DND-41 (cell line): ENCODE results near the gene XPO6.
A peak's percentile ranks its signal among the peaks of the same experiment; 100 is the strongest.
"Not testable (repeated sequence)": the region's sequence is repeated elsewhere in the genome, so short reads cannot be mapped to it uniquely, and the experiment has no call there.

ENCODE experiments used
- ATAC-seq: fragments of 200-7000 bp; cut with Tn5 transposase; 3 replicates; pipeline ENCODE4 v1.9.1; 2021; ENCODE audit warnings: low read depth; ENCODE audit not compliant: insufficient read depth
- DNase-seq: peaks from one replicate; pipeline ENCODE4 v3.0.0-alpha.2; 2020
- H2AFZ ChIP-seq: 2 replicates; pipeline ENCODE4 v1.6.0; 2012; ENCODE audit warnings: low read depth, low read length
- H3K27ac ChIP-seq: 2 replicates; pipeline ENCODE4 v1.5.1; 2012; ENCODE audit warnings: low read length, inconsistent platforms
- H3K27me3 ChIP-seq: fragments of 200-600 bp; sonication (generic); 2 replicates; pipeline ENCODE4 v1.6.0; 2012; ENCODE audit warnings: low read length, mild to moderate bottlenecking, inconsistent platforms; ENCODE audit not compliant: insufficient read depth, poor library complexity
- H3K36me3 ChIP-seq: 2 replicates; pipeline ENCODE4 v1.5.1; 2012; ENCODE audit warnings: low read length, inconsistent platforms; ENCODE audit not compliant: insufficient read depth
- H3K4me1 ChIP-seq: 2 replicates; pipeline ENCODE4 v1.5.1; 2012; ENCODE audit warnings: mild to moderate bottlenecking, low read length; ENCODE audit not compliant: insufficient read depth
- H3K4me2 ChIP-seq: 2 replicates; pipeline ENCODE4 v1.6.0; 2012; ENCODE audit warnings: mild to moderate bottlenecking, moderate library complexity, low read length, inconsistent platforms; ENCODE audit not compliant: insufficient read depth
- H3K4me3 ChIP-seq, 2 experiments: fragments of 200-600 bp in 1 of 2; shearing (Covaris generic) in 1 of 2; 2 replicates each; pipeline ENCODE4 v1.5.1; 2012 to 2016; ENCODE audit warnings: inconsistent platforms in 2 of 2, low read length in 2 of 2, mild to moderate bottlenecking in 2 of 2, low read depth in 1 of 2, moderate library complexity in 1 of 2
- H3K79me2 ChIP-seq: 2 replicates; pipeline ENCODE4 v1.6.0; 2012; ENCODE audit warnings: low read length, inconsistent platforms; ENCODE audit not compliant: insufficient read depth
- H3K9ac ChIP-seq: 2 replicates; pipeline ENCODE4 v1.6.0; 2012; ENCODE audit warnings: low read depth, mild to moderate bottlenecking, inconsistent platforms, low read length, moderate library complexity
- H3K9me3 ChIP-seq: 2 replicates; pipeline ENCODE4 v1.5.1; 2012; ENCODE audit warnings: low read length, moderate library complexity, mild to moderate bottlenecking, inconsistent platforms; ENCODE audit not compliant: insufficient read depth, severe bottlenecking
- H4K20me1 ChIP-seq: 2 replicates; pipeline ENCODE4 v1.6.0; 2012; ENCODE audit warnings: low read length; ENCODE audit not compliant: insufficient read depth
- EZH2 ChIP-seq: IDR thresholded peaks from 3 replicates; pipeline ENCODE4 v1.6.1; 2012; ENCODE audit warnings: borderline replicate concordance, low read depth, mild to moderate bottlenecking, moderate library complexity, low read length, inconsistent platforms; ENCODE audit not compliant: severe bottlenecking
- TF ChIP-seq, protein P1 (sequence below): IDR thresholded peaks from 2 replicates; pipeline ENCODE4 v1.5.1; 2012; ENCODE audit warnings: borderline replicate concordance, low read length, moderate library complexity, mild to moderate bottlenecking; ENCODE audit not compliant: poor library complexity, severe bottlenecking; ENCODE audit errors: extremely low read depth

XPO6 gene

DNA sequence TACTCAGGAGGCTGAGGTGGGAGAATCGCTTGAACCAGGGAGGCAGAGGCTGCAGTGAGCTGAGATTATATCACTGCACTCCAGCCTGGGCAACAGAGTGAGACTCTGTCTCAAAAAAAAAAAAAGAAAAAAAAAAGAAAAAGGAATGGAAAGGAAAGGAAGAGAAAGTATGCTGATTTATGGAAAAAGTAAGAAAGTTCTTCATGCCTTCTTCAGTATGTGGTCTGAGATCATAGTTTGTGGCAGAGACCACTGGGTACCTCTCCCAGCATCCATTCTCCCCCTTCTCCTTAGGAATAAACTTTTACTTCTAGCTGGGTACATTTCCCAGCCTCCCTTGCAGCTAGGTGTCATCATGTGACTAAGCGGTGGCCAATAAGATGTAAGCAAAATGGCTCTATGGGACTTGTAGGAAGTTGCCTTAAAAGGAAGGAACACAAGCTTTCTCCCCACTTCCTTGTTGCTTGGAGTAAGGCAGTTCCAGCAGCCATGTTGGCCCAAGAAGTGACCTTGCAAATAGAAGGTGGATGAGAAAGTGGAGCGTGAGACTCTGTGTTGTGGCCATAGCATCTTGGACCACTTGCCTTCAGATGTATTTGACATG lies 26.1 kb upstream of the XPO6 start:
- no peak overlapping the region for H3K4me2 ChIP-seq
- no peaks in the 10 kb centered on the region for H3K79me2 ChIP-seq
- peak overlapping the region; percentile 55 for H2AFZ ChIP-seq
- H3K9me3 ChIP-seq = peaks cover 6% of the 10 kb centered on the region
- no peaks in the 10 kb centered on the region for H3K4me1 ChIP-seq
- H3K27ac ChIP-seq = no peak overlapping the region
- H3K9ac ChIP-seq = no peak overlapping the region
- H3K36me3 ChIP-seq = no peaks in the 10 kb centered on the region
- no peak for DNase-seq
- no peaks in the 10 kb centered on the region for H3K27me3 ChIP-seq
- TF ChIP-seq, protein P1, sequence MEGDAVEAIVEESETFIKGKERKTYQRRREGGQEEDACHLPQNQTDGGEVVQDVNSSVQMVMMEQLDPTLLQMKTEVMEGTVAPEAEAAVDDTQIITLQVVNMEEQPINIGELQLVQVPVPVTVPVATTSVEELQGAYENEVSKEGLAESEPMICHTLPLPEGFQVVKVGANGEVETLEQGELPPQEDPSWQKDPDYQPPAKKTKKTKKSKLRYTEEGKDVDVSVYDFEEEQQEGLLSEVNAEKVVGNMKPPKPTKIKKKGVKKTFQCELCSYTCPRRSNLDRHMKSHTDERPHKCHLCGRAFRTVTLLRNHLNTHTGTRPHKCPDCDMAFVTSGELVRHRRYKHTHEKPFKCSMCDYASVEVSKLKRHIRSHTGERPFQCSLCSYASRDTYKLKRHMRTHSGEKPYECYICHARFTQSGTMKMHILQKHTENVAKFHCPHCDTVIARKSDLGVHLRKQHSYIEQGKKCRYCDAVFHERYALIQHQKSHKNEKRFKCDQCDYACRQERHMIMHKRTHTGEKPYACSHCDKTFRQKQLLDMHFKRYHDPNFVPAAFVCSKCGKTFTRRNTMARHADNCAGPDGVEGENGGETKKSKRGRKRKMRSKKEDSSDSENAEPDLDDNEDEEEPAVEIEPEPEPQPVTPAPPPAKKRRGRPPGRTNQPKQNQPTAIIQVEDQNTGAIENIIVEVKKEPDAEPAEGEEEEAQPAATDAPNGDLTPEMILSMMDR = no peak
- TF ChIP-seq EZH2 = no peak
- H3K4me3 ChIP-seq = no peak overlapping the region
- no peak for ATAC-seq
- no peaks in the 10 kb centered on the region for H4K20me1 ChIP-seq

DNA sequence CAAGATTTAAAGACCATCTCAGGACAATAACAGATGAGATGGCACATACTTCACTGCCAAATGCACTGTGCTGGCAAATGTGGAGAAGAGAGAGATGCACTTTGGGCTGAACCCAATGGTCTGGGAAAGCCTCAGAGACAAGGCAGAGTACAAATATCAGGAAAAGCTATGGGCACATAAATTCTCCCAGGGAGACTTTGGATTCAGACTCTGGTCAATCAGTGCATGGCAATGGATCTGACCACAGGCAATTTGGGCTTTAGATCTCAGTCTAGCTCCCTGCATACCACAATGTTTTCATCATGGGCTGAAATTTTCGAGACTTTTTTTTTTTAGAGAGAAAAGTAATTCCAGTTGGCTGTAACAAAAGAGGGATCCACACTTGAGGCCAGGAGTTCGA lies 20.0 kb upstream of the XPO6 start:
- H3K27ac ChIP-seq = no peak overlapping the region
- H3K4me2 ChIP-seq = no peak overlapping the region
- H3K9me3 ChIP-seq = no peaks in the 10 kb centered on the region
- H3K4me1 ChIP-seq = no peaks in the 10 kb centered on the region
- no peaks in the 10 kb centered on the region for H3K36me3 ChIP-seq
- H3K9ac ChIP-seq = no peak overlapping the region
- H2AFZ ChIP-seq = no peak overlapping the region
- no peaks in the 10 kb centered on the region for H3K27me3 ChIP-seq
- no peak for TF ChIP-seq EZH2
- TF ChIP-seq, protein P1 = no peak
- no peak overlapping the region for H3K4me3 ChIP-seq
- no peaks in the 10 kb centered on the region for H4K20me1 ChIP-seq
- DNase-seq = no peak
- no peaks in the 10 kb centered on the region for H3K79me2 ChIP-seq
- no peak for ATAC-seq

DNA sequence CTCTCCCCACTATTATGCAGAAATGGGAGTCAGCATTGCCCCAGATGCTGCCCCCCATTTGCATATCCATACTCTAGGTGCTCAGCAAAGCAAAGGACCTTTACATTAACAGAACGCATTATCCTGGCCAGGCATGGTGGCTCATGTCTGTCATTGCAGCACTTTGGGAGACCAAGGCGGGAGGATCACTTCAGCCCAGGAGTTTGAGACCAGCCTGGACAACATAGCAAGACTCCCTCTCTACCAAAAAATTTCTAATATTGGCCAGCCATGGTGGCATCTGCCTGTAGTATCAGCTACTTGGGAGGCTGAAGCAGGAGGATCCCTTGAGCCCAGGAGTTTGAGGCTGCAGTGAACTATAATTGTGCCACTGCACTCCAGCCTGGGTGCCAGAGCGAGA lies 12.1 kb upstream of the XPO6 start:
- H3K9me3 ChIP-seq, H4K20me1 ChIP-seq, H3K4me1 ChIP-seq, H3K79me2 ChIP-seq, H3K27ac ChIP-seq, DNase-seq, H3K36me3 ChIP-seq, H3K4me3 ChIP-seq, ATAC-seq, H3K4me2 ChIP-seq, H2AFZ ChIP-seq, H3K27me3 ChIP-seq, H3K9ac ChIP-seq: not testable (repeated sequence)

DNA sequence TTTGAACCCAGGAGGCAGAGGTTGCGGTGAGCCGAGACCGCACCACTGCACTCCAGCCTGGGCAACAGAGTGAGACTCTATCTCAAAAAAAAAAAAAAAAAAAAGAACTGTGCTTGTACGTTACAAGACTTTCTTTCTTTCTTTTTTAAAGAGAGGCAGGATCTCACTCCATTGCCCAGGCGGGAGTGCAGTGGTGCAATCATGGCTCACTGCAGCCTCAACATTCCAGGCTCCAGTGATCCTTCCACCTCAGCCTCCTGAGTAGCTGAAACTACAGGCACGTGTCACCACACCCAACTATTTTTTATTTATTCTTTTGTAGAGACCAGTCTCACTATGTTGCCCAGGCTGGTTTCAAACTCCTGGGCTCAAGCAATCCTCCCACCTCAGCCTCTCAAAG lies 8.0 kb upstream of the XPO6 start:
- ATAC-seq, H3K36me3 ChIP-seq, H4K20me1 ChIP-seq, H3K27me3 ChIP-seq, H3K9me3 ChIP-seq, DNase-seq, H2AFZ ChIP-seq, H3K4me1 ChIP-seq, H3K4me3 ChIP-seq, H3K9ac ChIP-seq, H3K79me2 ChIP-seq, H3K4me2 ChIP-seq, H3K27ac ChIP-seq: not testable (repeated sequence)

DNA sequence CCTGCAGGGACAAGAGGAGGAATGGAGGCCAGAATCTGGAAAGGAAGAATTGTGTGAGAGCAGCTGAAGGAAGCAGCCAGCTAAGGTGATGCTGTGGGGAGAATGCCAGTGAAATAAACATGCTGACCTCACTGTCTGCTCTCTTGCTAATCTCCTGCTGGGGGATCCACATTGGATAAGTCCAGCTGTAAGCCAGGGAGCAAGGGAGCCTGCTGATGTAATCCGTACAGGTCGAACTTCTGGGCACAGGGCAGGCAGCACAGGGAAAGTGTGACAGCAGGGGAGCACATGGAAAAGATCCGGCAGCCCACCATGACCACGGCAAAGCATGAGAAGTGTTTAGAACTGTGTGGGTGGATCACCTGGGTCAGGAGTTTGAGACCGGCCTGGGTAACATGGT lies 7.5 kb upstream of the XPO6 start:
- H3K4me2 ChIP-seq = no peak overlapping the region
- H3K4me3 ChIP-seq = no peak overlapping the region
- no peaks in the 10 kb centered on the region for H3K79me2 ChIP-seq
- H3K9ac ChIP-seq = no peak overlapping the region
- DNase-seq (no peak), ATAC-seq (no peak)
- H3K36me3 ChIP-seq = no peaks in the 10 kb centered on the region
- H3K4me1 ChIP-seq = no peaks in the 10 kb centered on the region
- no peak for TF ChIP-seq EZH2
- H2AFZ ChIP-seq = no peak overlapping the region
- no peaks in the 10 kb centered on the region for H4K20me1 ChIP-seq
- no peaks in the 10 kb centered on the region for H3K27me3 ChIP-seq
- no peaks in the 10 kb centered on the region for H3K9me3 ChIP-seq
- H3K27ac ChIP-seq = no peak overlapping the region
